Measurements from ENCODE around the gene OR12D1.

Gene OR12D1

DNA sequence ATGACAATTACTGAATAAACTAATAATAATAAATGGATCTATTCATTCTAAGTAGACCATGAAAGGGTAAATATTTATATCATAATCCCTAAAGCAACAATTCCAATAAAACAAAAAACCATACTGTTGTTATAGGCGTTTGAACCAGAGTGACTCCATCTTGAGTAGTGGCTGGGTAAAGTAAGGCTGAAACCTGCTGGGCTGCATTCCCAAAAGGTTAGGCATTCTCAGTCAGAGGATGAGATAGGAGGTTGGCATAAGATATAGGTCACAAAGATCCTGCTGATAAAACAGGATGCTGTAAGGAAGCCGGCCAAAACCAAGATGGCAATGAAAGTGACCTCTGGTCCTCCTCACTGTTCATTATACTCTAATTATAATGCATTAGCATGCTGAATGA lies 50.6 kb downstream of the OR12D1 start:
- Histone ChIP-seq H3K9ac (ENCODE audit: low read depth, low read length) (no peak overlapping the region), H3K27me3 (ENCODE audit: insufficient read depth, low read length, poor library complexity) (no peaks in the 10 kb centered on the region), H2AFZ (ENCODE audit: low read depth, low read length) (no peak overlapping the region), H3K36me3 (ENCODE audit: insufficient read depth, low read length) (no peaks in the 10 kb centered on the region), H3K79me2 (ENCODE audit: insufficient read depth, low read length) (no peaks in the 10 kb centered on the region), H3K4me2 (ENCODE audit: insufficient read depth, low read length) (no peak overlapping the region), H4K20me1 (ENCODE audit: insufficient read depth, low read length) (no peaks in the 10 kb centered on the region), H3K4me1 (ENCODE audit: insufficient read depth, low read length) (no peaks in the 10 kb centered on the region), H3K27ac (ENCODE audit: low read length) (no peak overlapping the region), H3K9me3 (ENCODE audit: insufficient read depth, low read length, severe bottlenecking) (no peaks in the 10 kb centered on the region), H3K4me3 (ENCODE audit: low read depth in 1 of 2, low read length in 2 of 2) (no peak overlapping the region)
- ATAC-seq (ENCODE audit: insufficient read depth, low read depth) (no peak), DNase-seq (no peak)
- TF ChIP-seq, protein P1, sequence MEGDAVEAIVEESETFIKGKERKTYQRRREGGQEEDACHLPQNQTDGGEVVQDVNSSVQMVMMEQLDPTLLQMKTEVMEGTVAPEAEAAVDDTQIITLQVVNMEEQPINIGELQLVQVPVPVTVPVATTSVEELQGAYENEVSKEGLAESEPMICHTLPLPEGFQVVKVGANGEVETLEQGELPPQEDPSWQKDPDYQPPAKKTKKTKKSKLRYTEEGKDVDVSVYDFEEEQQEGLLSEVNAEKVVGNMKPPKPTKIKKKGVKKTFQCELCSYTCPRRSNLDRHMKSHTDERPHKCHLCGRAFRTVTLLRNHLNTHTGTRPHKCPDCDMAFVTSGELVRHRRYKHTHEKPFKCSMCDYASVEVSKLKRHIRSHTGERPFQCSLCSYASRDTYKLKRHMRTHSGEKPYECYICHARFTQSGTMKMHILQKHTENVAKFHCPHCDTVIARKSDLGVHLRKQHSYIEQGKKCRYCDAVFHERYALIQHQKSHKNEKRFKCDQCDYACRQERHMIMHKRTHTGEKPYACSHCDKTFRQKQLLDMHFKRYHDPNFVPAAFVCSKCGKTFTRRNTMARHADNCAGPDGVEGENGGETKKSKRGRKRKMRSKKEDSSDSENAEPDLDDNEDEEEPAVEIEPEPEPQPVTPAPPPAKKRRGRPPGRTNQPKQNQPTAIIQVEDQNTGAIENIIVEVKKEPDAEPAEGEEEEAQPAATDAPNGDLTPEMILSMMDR (IDR thresholded peaks at IDR 0.05; ENCODE audit: borderline replicate concordance, extremely low read depth, low read length, poor library complexity, severe bottlenecking), result no peak

DNA sequence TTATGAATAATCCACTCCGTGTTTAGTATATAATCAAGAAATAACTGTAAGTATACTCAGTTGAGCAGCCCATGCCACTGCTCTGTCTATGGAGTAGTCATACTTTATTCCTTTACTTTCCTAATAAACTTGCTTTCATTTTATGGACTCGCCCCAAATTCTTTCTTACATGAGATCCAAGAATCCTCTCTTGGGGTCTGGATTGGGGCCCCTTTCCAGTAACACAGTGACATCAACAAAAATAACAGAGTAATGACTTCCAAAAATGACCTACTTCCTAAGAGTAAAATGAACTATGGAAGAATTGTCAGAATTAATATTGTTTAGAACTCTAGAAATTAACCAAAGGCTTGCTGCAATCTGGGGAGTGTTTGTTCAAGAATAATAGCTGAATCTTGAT lies 51.1 kb downstream of the OR12D1 start:
- Histone ChIP-seq H2AFZ (ENCODE audit: low read depth, low read length) (no peak overlapping the region), H3K36me3 (ENCODE audit: insufficient read depth, low read length) (no peaks in the 10 kb centered on the region), H3K4me3 (ENCODE audit: low read depth in 1 of 2, low read length in 2 of 2) (no peak overlapping the region), H3K9ac (ENCODE audit: low read depth, low read length) (no peak overlapping the region), H3K4me2 (ENCODE audit: insufficient read depth, low read length) (no peak overlapping the region), H4K20me1 (ENCODE audit: insufficient read depth, low read length) (no peaks in the 10 kb centered on the region), H3K27ac (ENCODE audit: low read length) (no peak overlapping the region), H3K4me1 (ENCODE audit: insufficient read depth, low read length) (no peaks in the 10 kb centered on the region), H3K9me3 (ENCODE audit: insufficient read depth, low read length, severe bottlenecking) (no peaks in the 10 kb centered on the region), H3K27me3 (ENCODE audit: insufficient read depth, low read length, poor library complexity) (no peaks in the 10 kb centered on the region), H3K79me2 (ENCODE audit: insufficient read depth, low read length) (no peaks in the 10 kb centered on the region)
- DNase-seq, result no peak
- TF ChIP-seq EZH2 (IDR thresholded peaks at IDR 0.05; ENCODE audit: borderline replicate concordance, low read depth, low read length, severe bottlenecking), result no peak
- ATAC-seq (ENCODE audit: insufficient read depth, low read depth), result no peak

- H3K4me1 ChIP-seq (ENCODE audit: insufficient read depth, low read length), result no peaks in the 10 kb centered on the region
- H4K20me1 ChIP-seq (ENCODE audit: insufficient read depth, low read length), result no peaks in the 10 kb centered on the region
- no peak overlapping the region for H2AFZ ChIP-seq (ENCODE audit: low read depth, low read length)
- H3K9me3 ChIP-seq (ENCODE audit: insufficient read depth, low read length, severe bottlenecking), result no peaks in the 10 kb centered on the region
- no peak for ATAC-seq (ENCODE audit: insufficient read depth, low read depth)
- no peak overlapping the region for H3K9ac ChIP-seq (ENCODE audit: low read depth, low read length)
- no peaks in the 10 kb centered on the region for H3K36me3 ChIP-seq (ENCODE audit: insufficient read depth, low read length)
- DNase-seq, result no peak
- no peak overlapping the region for H3K4me3 ChIP-seq (ENCODE audit: low read depth in 1 of 2, low read length in 2 of 2)
- H3K79me2 ChIP-seq (ENCODE audit: insufficient read depth, low read length), result no peaks in the 10 kb centered on the region
- no peak overlapping the region for H3K27ac ChIP-seq (ENCODE audit: low read length)
- H3K27me3 ChIP-seq (ENCODE audit: insufficient read depth, low read length, poor library complexity), result no peaks in the 10 kb centered on the region
- H3K4me2 ChIP-seq (ENCODE audit: insufficient read depth, low read length), result no peak overlapping the region
- TF ChIP-seq EZH2 (IDR thresholded peaks at IDR 0.05; ENCODE audit: borderline replicate concordance, low read depth, low read length, severe bottlenecking), result no peak
- TF ChIP-seq, protein P1 (IDR thresholded peaks at IDR 0.05; ENCODE audit: borderline replicate concordance, extremely low read depth, low read length, poor library complexity, severe bottlenecking), result no peak
Measured at GRCh38 chr6:29466241-29466640, 51.5 kb downstream of the OR12D1 start.

Measured in DND-41 (cell line).